GM23338 (cell line): Measurements from ENCODE around the gene BEND5. TPM values are rescaled to one million over a fixed set of nuclear protein-coding genes. Genes with fewer than 3 reads are reported as not detected.

Experiments
- ATAC-seq: fragments of 200-7000 bp; cut with Tn5 transposase; 3 replicates; pipeline ENCODE4 v1.9.1; 2020
- DNase-seq: peaks from one replicate; pipeline ENCODE4 v3.0.0-alpha.2; 2015; ENCODE audit warnings: low spot score
- H2AFZ ChIP-seq: fragments of 200-600 bp; sonication (generic); 2 replicates; pipeline ENCODE4 v1.8.0; 2016; ENCODE audit warnings: antibody characterized with exemption, mild to moderate bottlenecking, moderate library complexity
- H3F3A ChIP-seq: fragments of 200-600 bp; sonication (generic); replicated peaks from 2 replicates; pipeline ENCODE4 v1.8.0; 2017; ENCODE audit warnings: antibody characterized with exemption, mixed run types, low read depth
- H3K27ac ChIP-seq: fragments of 200-600 bp; sonication (generic); 2 replicates; pipeline ENCODE4 v1.6.1; 2016; ENCODE audit warnings: low read depth
- H3K27me3 ChIP-seq: fragments of 200-600 bp; sonication (generic); 2 replicates; pipeline ENCODE4 v1.8.0; 2016; ENCODE audit warnings: mild to moderate bottlenecking, mixed run types, moderate library complexity; ENCODE audit not compliant: insufficient read depth
- H3K36me3 ChIP-seq: fragments of 200-600 bp; sonication (generic); 2 replicates; pipeline ENCODE4 v1.8.0; 2016; ENCODE audit warnings: mild to moderate bottlenecking; ENCODE audit not compliant: insufficient read depth
- H3K4me1 ChIP-seq: fragments of 200-600 bp; sonication (generic); 2 replicates; pipeline ENCODE4 v1.8.0; 2016; ENCODE audit warnings: mild to moderate bottlenecking, moderate library complexity; ENCODE audit not compliant: insufficient read depth
- H3K4me2 ChIP-seq: fragments of 200-600 bp; sonication (generic); 2 replicates; pipeline ENCODE4 v1.7.1; 2017; ENCODE audit warnings: mixed run types
- H3K4me3 ChIP-seq: fragments of 200-600 bp; sonication (generic); 2 replicates; pipeline ENCODE4 v1.6.1; 2016; ENCODE audit warnings: mixed run types
- H3K79me2 ChIP-seq: fragments of 200-600 bp; sonication (generic); replicated peaks from 2 replicates; pipeline ENCODE4 v1.8.0; 2017; ENCODE audit warnings: mild to moderate bottlenecking; ENCODE audit not compliant: insufficient read depth
- H3K9me2 ChIP-seq: fragments of 200-600 bp; sonication (generic); 2 replicates; pipeline ENCODE4 v1.8.0; 2017; ENCODE audit not compliant: insufficient read depth
- H4K20me1 ChIP-seq: fragments of 200-600 bp; sonication (generic); replicated peaks from 2 replicates; pipeline ENCODE4 v1.8.0; 2017; ENCODE audit warnings: mild to moderate bottlenecking; ENCODE audit not compliant: insufficient read depth
- H3K27ac Mint-ChIP-seq: 2 replicates; pipeline ENCODE4 v1.8.0; 2020; ENCODE audit warnings: inconsistent platforms, mild to moderate bottlenecking, moderate library complexity, mixed read lengths
- H3K27me3 Mint-ChIP-seq: 3 replicates; pipeline ENCODE4 v1.8.0; 2022; ENCODE audit warnings: low read depth, mild to moderate bottlenecking, moderate library complexity, mixed read lengths, inconsistent platforms; ENCODE audit not compliant: insufficient read depth, poor library complexity
- H3K36me3 Mint-ChIP-seq: 3 replicates; pipeline ENCODE4 v1.8.0; 2021; ENCODE audit warnings: low read depth, mild to moderate bottlenecking, inconsistent platforms, moderate library complexity, mixed read lengths
- H3K4me1 Mint-ChIP-seq: 3 replicates; pipeline ENCODE4 v1.8.0; 2020; ENCODE audit warnings: mild to moderate bottlenecking, inconsistent platforms, mixed read lengths
- H3K4me3 Mint-ChIP-seq: 3 replicates; pipeline ENCODE4 v1.8.0; 2021; ENCODE audit warnings: moderate library complexity, mild to moderate bottlenecking, inconsistent platforms, mixed read lengths
- H3K9me3 Mint-ChIP-seq: 3 replicates; pipeline ENCODE4 v1.8.0; 2020; ENCODE audit warnings: moderate library complexity, mild to moderate bottlenecking, inconsistent platforms, mixed read lengths
- CREB1 ChIP-seq: fragments of 250-450 bp; sonication (Bioruptor Pico); IDR thresholded peaks from 2 replicates; pipeline ENCODE4 v1.5.0; 2020; ENCODE audit warnings: low read depth, mild to moderate bottlenecking, moderate library complexity
- EZH2 ChIP-seq: fragments of 200-600 bp; sonication (generic); IDR thresholded peaks from one replicate; pipeline ENCODE4 v1.8.0; 2017; ENCODE audit warnings: antibody characterized with exemption, mild to moderate bottlenecking, low read depth; ENCODE audit not compliant: unreplicated experiment
- EZH2phosphoT487 ChIP-seq: fragments of 200-600 bp; sonication (generic); IDR thresholded peaks from one replicate; pipeline ENCODE4 v1.8.1; 2018; ENCODE audit warnings: antibody characterized with exemption; ENCODE audit not compliant: unreplicated experiment
- JUNB ChIP-seq: IDR thresholded peaks from one replicate; pipeline ENCODE4 v1.6.1; 2016; ENCODE audit warnings: antibody characterized with exemption; ENCODE audit not compliant: unreplicated experiment
- POLR2AphosphoS5 ChIP-seq: IDR thresholded peaks from 2 replicates; pipeline ENCODE4 v1.6.1; 2016; ENCODE audit warnings: antibody characterized with exemption, low read depth
- STAT1 ChIP-seq: IDR thresholded peaks from one replicate; pipeline ENCODE4 v1.6.1; 2016; ENCODE audit warnings: antibody characterized with exemption; ENCODE audit not compliant: unreplicated experiment
- ZNF114 ChIP-seq: fragments of 250-450 bp; sonication (Bioruptor Pico); IDR thresholded peaks from 2 replicates; pipeline ENCODE4 v1.5.0; 2020; ENCODE audit warnings: mild to moderate bottlenecking, moderate library complexity
- polyA plus RNA-seq: library from polyadenylated mRNA; unstranded; fragments of >200 nt; fragmentation: Nextera tagmentation; extraction: Ambion mirVana; gene quantifications from 2 replicates; pipeline ENCODE4 v1.2.1, GENCODE V29; 2016
- total RNA-seq: library from RNA; depleted of rRNA; stranded (reverse); fragments of >200 nt; shearing (Covaris generic); gene quantifications from 2 replicates; pipeline ENCODE4 v1.2.3, GENCODE V29; 2014
- TF ChIP-seq, protein P1 (sequence below): IDR thresholded peaks from 2 replicates; pipeline ENCODE4 v1.6.1; 2016; ENCODE audit warnings: antibody characterized with exemption
- TF ChIP-seq, protein P2 (sequence below), 2 experiments: fragments of 200-600 bp in 1 of 2; sonication (generic) in 1 of 2; conservative IDR thresholded peaks; 2 replicates each; pipeline versions ENCODE4 v1.5.1 to v1.6.1; 2016 to 2017; ENCODE audit warnings: antibody characterized with exemption in 2 of 2, low read depth in 2 of 2, mild to moderate bottlenecking in 2 of 2, moderate library complexity in 1 of 2
- TF ChIP-seq, protein P3 (sequence below): IDR thresholded peaks from one replicate; pipeline ENCODE4 v1.6.1; 2018; ENCODE audit warnings: antibody characterized with exemption; ENCODE audit not compliant: unreplicated experiment

Gene BEND5
- total and polyA plus RNA-seq, 2 experiments from 2014 or later: 6.8 to 12.3 TPM

DNA sequence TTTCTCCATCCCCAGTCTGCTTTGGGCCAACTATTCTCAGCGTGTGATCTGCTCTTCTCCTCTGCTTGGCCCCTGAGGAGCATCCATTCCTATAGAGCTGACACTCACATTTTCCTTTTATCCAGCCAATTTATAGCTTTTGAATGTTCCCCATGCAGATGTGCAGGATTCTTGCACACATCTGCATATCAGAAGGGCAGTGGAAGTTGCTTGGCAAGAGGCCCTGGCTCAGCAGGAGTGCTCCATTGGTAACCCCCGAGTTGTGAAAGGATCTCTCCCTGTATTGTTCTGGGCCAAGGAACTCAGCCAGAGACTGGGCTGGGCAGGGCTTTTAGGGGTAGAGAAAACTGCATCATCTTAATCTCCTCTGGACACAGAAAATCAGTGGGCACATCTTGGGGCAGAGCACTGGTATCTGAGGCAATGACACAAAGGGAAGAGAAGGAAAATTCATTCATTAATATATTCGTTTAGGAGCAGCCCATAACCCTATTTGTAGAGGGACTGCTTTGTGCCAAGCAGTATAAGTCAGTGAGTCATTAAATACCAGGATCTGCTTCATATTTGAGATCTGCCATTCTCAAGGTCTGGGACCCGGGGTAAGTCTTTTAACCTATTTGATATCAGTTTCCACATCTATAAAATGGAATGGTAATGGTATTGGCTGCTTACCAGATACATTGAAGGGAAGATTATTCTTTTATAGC lies 31.0 kb upstream of the BEND5 start (continued):
- TF ChIP-seq, protein P1, sequence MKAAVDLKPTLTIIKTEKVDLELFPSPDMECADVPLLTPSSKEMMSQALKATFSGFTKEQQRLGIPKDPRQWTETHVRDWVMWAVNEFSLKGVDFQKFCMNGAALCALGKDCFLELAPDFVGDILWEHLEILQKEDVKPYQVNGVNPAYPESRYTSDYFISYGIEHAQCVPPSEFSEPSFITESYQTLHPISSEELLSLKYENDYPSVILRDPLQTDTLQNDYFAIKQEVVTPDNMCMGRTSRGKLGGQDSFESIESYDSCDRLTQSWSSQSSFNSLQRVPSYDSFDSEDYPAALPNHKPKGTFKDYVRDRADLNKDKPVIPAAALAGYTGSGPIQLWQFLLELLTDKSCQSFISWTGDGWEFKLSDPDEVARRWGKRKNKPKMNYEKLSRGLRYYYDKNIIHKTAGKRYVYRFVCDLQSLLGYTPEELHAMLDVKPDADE: no peak
- TF ChIP-seq STAT1 (no peak), EZH2 (no peak), POLR2AphosphoS5 (no peak)
- TF ChIP-seq, protein P2, sequence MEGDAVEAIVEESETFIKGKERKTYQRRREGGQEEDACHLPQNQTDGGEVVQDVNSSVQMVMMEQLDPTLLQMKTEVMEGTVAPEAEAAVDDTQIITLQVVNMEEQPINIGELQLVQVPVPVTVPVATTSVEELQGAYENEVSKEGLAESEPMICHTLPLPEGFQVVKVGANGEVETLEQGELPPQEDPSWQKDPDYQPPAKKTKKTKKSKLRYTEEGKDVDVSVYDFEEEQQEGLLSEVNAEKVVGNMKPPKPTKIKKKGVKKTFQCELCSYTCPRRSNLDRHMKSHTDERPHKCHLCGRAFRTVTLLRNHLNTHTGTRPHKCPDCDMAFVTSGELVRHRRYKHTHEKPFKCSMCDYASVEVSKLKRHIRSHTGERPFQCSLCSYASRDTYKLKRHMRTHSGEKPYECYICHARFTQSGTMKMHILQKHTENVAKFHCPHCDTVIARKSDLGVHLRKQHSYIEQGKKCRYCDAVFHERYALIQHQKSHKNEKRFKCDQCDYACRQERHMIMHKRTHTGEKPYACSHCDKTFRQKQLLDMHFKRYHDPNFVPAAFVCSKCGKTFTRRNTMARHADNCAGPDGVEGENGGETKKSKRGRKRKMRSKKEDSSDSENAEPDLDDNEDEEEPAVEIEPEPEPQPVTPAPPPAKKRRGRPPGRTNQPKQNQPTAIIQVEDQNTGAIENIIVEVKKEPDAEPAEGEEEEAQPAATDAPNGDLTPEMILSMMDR (conservative IDR thresholded peaks at IDR 0.05; ENCODE audit: low read depth in 2 of 2): no peak

DNA sequence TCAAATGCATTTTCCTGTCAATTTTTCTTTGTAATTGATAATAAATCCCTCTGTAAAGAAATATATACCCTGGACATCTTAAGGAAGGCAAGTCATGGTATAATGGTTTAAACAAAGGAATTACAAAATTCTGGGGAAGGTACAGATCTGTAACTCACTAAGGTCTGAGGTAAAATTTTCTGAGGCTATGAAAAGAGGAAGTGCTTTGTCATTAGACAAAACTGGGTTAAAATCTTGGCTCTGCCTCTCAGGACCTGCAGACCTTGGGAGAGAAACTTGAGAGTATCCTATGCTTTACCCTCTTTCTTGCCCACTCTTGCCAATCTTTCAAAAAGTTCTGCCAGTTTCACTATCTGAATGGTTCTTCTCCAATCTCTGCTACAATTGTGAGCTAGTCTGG lies 26.8 kb upstream of the BEND5 start:
- H3K9me2 ChIP-seq: peaks cover 3% of the 10 kb centered on the region; the same call in 1 of the 2 replicates
- no peaks in the 10 kb centered on the region for H3K36me3 ChIP-seq
- Mint-ChIP-seq H3K27me3 (peaks cover 4% of the 10 kb centered on the region), H3K4me1 (peaks cover 6% of the 10 kb centered on the region), H3K9me3 (no peaks in the 10 kb centered on the region; the same call in 2 of the 3 replicates), H3K4me3 (no peak overlapping the region), H3K36me3 (no peaks in the 10 kb centered on the region), H3K27ac (no peak overlapping the region)
- no peak for TF ChIP-seq EZH2phosphoT487
- TF ChIP-seq, protein P1: no peak
- no peak for TF ChIP-seq ZNF114 (CRISPR knock-in tag)
- no peak overlapping the region for H3K4me2 ChIP-seq
- no peaks in the 10 kb centered on the region for H3K79me2 ChIP-seq
- H2AFZ ChIP-seq: no peak overlapping the region
- no peak overlapping the region for H3K4me3 ChIP-seq
- H4K20me1 ChIP-seq: no peaks in the 10 kb centered on the region
- ATAC-seq (no peak), DNase-seq (no peak)
- H3K4me1 ChIP-seq: peaks cover 6% of the 10 kb centered on the region; the same call in 1 of the 2 replicates
- H3F3A ChIP-seq: no peaks in the 10 kb centered on the region
- H3K27me3 ChIP-seq: no peaks in the 10 kb centered on the region
- no peak overlapping the region for H3K27ac ChIP-seq

DNA sequence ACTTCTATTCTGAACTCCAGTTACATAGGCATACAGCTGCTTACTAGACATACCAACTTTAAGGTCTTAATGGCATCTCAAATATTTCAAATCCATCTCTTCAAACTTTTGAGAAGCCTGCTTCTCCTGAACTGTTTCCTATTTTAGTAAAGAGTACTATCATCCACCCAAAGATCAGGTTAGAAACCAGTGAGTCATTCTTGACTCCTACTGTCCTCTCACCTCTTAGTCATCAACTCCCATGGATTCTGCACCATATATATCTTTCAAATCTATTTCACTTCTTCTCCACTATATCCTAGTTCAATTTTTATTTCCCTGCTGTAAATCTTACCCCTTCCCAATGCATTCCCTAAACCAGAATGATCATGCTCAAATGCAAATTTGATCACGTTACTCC lies 18.1 kb upstream of the BEND5 start:
- peaks cover 16% of the 10 kb centered on the region; the same call in 1 of the 2 replicates for H3K9me2 ChIP-seq
- no peaks in the 10 kb centered on the region; the same call in 2 of the 3 replicates for H3K9me3 Mint-ChIP-seq
- ATAC-seq (no peak), DNase-seq (no peak)
- H4K20me1 ChIP-seq: no peaks in the 10 kb centered on the region
- no peaks in the 10 kb centered on the region for H3K79me2 ChIP-seq
- no peaks in the 10 kb centered on the region; the same call in 1 of the 2 replicates for H3K36me3 ChIP-seq
- H2AFZ ChIP-seq: no peak overlapping the region
- H3K4me3 Mint-ChIP-seq: no peak overlapping the region
- H3K36me3 Mint-ChIP-seq: no peaks in the 10 kb centered on the region
- no peak overlapping the region for H3K4me3 ChIP-seq
- no peaks in the 10 kb centered on the region for H3F3A ChIP-seq
- no peaks in the 10 kb centered on the region for H3K4me1 ChIP-seq
- H3K4me2 ChIP-seq: no peak overlapping the region
- peaks cover 3% of the 10 kb centered on the region for H3K4me1 Mint-ChIP-seq
- H3K27ac Mint-ChIP-seq: no peak overlapping the region
- peaks cover 3% of the 10 kb centered on the region for H3K27me3 Mint-ChIP-seq
- no peak overlapping the region for H3K27ac ChIP-seq
- no peaks in the 10 kb centered on the region for H3K27me3 ChIP-seq
- TF ChIP-seq, protein P3, sequence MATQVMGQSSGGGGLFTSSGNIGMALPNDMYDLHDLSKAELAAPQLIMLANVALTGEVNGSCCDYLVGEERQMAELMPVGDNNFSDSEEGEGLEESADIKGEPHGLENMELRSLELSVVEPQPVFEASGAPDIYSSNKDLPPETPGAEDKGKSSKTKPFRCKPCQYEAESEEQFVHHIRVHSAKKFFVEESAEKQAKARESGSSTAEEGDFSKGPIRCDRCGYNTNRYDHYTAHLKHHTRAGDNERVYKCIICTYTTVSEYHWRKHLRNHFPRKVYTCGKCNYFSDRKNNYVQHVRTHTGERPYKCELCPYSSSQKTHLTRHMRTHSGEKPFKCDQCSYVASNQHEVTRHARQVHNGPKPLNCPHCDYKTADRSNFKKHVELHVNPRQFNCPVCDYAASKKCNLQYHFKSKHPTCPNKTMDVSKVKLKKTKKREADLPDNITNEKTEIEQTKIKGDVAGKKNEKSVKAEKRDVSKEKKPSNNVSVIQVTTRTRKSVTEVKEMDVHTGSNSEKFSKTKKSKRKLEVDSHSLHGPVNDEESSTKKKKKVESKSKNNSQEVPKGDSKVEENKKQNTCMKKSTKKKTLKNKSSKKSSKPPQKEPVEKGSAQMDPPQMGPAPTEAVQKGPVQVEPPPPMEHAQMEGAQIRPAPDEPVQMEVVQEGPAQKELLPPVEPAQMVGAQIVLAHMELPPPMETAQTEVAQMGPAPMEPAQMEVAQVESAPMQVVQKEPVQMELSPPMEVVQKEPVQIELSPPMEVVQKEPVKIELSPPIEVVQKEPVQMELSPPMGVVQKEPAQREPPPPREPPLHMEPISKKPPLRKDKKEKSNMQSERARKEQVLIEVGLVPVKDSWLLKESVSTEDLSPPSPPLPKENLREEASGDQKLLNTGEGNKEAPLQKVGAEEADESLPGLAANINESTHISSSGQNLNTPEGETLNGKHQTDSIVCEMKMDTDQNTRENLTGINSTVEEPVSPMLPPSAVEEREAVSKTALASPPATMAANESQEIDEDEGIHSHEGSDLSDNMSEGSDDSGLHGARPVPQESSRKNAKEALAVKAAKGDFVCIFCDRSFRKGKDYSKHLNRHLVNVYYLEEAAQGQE: no peak
- TF ChIP-seq POLR2AphosphoS5 (no peak), JUNB (no peak), STAT1 (no peak), EZH2 (no peak), CREB1 (CRISPR knock-in tag) (no peak)
- TF ChIP-seq, protein P2 (conservative IDR thresholded peaks at IDR 0.05; ENCODE audit: low read depth in 2 of 2): no peak
